ENCODE results near the gene VMP1.
"Not testable (repeated sequence)": the region's sequence is repeated elsewhere in the genome, so short reads cannot be mapped to it uniquely, and the experiment has no call there.

Gene VMP1

GRCh38 chr17:59853168-59853918 is 145.9 kb downstream of the VMP1 start:
- H3K4me3 ChIP-seq (ENCODE audit: low read depth in 1 of 2, low read length in 2 of 2): no peak overlapping the region
- no peaks in the 10 kb centered on the region for H3K36me3 ChIP-seq (ENCODE audit: control insufficient read depth in 1 of 2, insufficient read depth in 2 of 2, low read length in 2 of 2)
- no peaks in the 10 kb centered on the region for H3K9me3 ChIP-seq (ENCODE audit: control insufficient read depth in 1 of 2, low read length in 2 of 2)
- H3K4me1 ChIP-seq (ENCODE audit: control insufficient read depth in 1 of 2, insufficient read depth in 2 of 2, low read length in 2 of 2): peaks cover 0 to 5% of the 10 kb centered on the region in 2 donors
- peak overlapping the region; percentile 57 for H3K27ac ChIP-seq (ENCODE audit: low read length)
- no peaks in the 10 kb centered on the region for H3K27me3 ChIP-seq (ENCODE audit: low read depth, low read length)

- H3K36me3 ChIP-seq (ENCODE audit: control insufficient read depth in 1 of 2, insufficient read depth in 2 of 2, low read length in 2 of 2); H3K9me3 ChIP-seq (ENCODE audit: control insufficient read depth in 1 of 2, low read length in 2 of 2); H3K27me3 ChIP-seq (ENCODE audit: low read depth, low read length); H3K4me1 ChIP-seq (ENCODE audit: control insufficient read depth in 1 of 2, insufficient read depth in 2 of 2, low read length in 2 of 2); H3K4me3 ChIP-seq (ENCODE audit: low read depth in 1 of 2, low read length in 2 of 2): not testable (repeated sequence)
- H3K27ac ChIP-seq (ENCODE audit: low read length): peak overlapping the region; percentile 57
Measured at GRCh38 chr17:59853919-59854729, 146.7 kb downstream of the VMP1 start.

- H3K27me3 ChIP-seq (ENCODE audit: low read depth, low read length): no peaks in the 10 kb centered on the region
- no peaks in the 10 kb centered on the region for H3K9me3 ChIP-seq (ENCODE audit: control insufficient read depth in 1 of 2, low read length in 2 of 2)
- H3K36me3 ChIP-seq (ENCODE audit: control insufficient read depth in 1 of 2, insufficient read depth in 2 of 2, low read length in 2 of 2): peaks cover 0 to 8% of the 10 kb centered on the region in 2 donors
- H3K4me3 ChIP-seq (ENCODE audit: low read depth in 1 of 2, low read length in 2 of 2): no peak overlapping the region
- H3K27ac ChIP-seq (ENCODE audit: low read length): no peak overlapping the region
- H3K4me1 ChIP-seq (ENCODE audit: control insufficient read depth in 1 of 2, insufficient read depth in 2 of 2, low read length in 2 of 2): peaks cover 0 to under 1% of the 10 kb centered on the region in 2 donors
Measured at GRCh38 chr17:59856859-59857794, 149.7 kb downstream of the VMP1 start.

GRCh38 chr17:59858167-59858816 is 150.8 kb downstream of the VMP1 start:
- no peak overlapping the region for H3K4me3 ChIP-seq (ENCODE audit: low read depth in 1 of 2, low read length in 2 of 2)
- no peak overlapping the region for H3K27ac ChIP-seq (ENCODE audit: low read length)
- peaks cover 3 to 12% of the 10 kb centered on the region in 2 donors for H3K36me3 ChIP-seq (ENCODE audit: control insufficient read depth in 1 of 2, insufficient read depth in 2 of 2, low read length in 2 of 2)
- no peaks in the 10 kb centered on the region for H3K27me3 ChIP-seq (ENCODE audit: low read depth, low read length)
- no peaks in the 10 kb centered on the region for H3K4me1 ChIP-seq (ENCODE audit: control insufficient read depth in 1 of 2, insufficient read depth in 2 of 2, low read length in 2 of 2)
- H3K9me3 ChIP-seq (ENCODE audit: control insufficient read depth in 1 of 2, low read length in 2 of 2): no peaks in the 10 kb centered on the region

- Histone ChIP-seq H3K4me1 (ENCODE audit: control insufficient read depth in 1 of 2, insufficient read depth in 2 of 2, low read length in 2 of 2) (no peaks in the 10 kb centered on the region), H3K4me3 (ENCODE audit: low read depth in 1 of 2, low read length in 2 of 2) (no peak overlapping the region), H3K27me3 (ENCODE audit: low read depth, low read length) (no peaks in the 10 kb centered on the region), H3K27ac (ENCODE audit: low read length) (no peak overlapping the region), H3K36me3 (ENCODE audit: control insufficient read depth in 1 of 2, insufficient read depth in 2 of 2, low read length in 2 of 2) (peaks cover 3 to 17% of the 10 kb centered on the region in 2 donors), H3K9me3 (ENCODE audit: control insufficient read depth in 1 of 2, low read length in 2 of 2) (no peaks in the 10 kb centered on the region)
Measured at GRCh38 chr17:59858932-59859331, 151.5 kb downstream of the VMP1 start.

GRCh38 chr17:59859444-59860025 is 152.1 kb downstream of the VMP1 start:
- Histone ChIP-seq H3K27me3 (ENCODE audit: low read depth, low read length) (no peaks in the 10 kb centered on the region), H3K27ac (ENCODE audit: low read length) (no peak overlapping the region), H3K36me3 (ENCODE audit: control insufficient read depth in 1 of 2, insufficient read depth in 2 of 2, low read length in 2 of 2) (peaks cover 3 to 17% of the 10 kb centered on the region in 2 donors), H3K4me3 (ENCODE audit: low read depth in 1 of 2, low read length in 2 of 2) (no peak overlapping the region), H3K4me1 (ENCODE audit: control insufficient read depth in 1 of 2, insufficient read depth in 2 of 2, low read length in 2 of 2) (no peaks in the 10 kb centered on the region), H3K9me3 (ENCODE audit: control insufficient read depth in 1 of 2, low read length in 2 of 2) (no peaks in the 10 kb centered on the region)

- Histone ChIP-seq H3K4me1 (ENCODE audit: control insufficient read depth in 1 of 2, insufficient read depth in 2 of 2, low read length in 2 of 2) (no peaks in the 10 kb centered on the region), H3K27me3 (ENCODE audit: low read depth, low read length) (no peaks in the 10 kb centered on the region), H3K4me3 (ENCODE audit: low read depth in 1 of 2, low read length in 2 of 2) (no peak overlapping the region), H3K9me3 (ENCODE audit: control insufficient read depth in 1 of 2, low read length in 2 of 2) (no peaks in the 10 kb centered on the region), H3K36me3 (ENCODE audit: control insufficient read depth in 1 of 2, insufficient read depth in 2 of 2, low read length in 2 of 2) (peaks cover 3 to 17% of the 10 kb centered on the region in 2 donors), H3K27ac (ENCODE audit: low read length) (no peak overlapping the region)
Measured at GRCh38 chr17:59863616-59864015, 156.2 kb downstream of the VMP1 start.

- Histone ChIP-seq H3K9me3 (ENCODE audit: control insufficient read depth in 1 of 2, low read length in 2 of 2) (no peaks in the 10 kb centered on the region), H3K27ac (ENCODE audit: low read length) (no peak overlapping the region), H3K4me1 (ENCODE audit: control insufficient read depth in 1 of 2, insufficient read depth in 2 of 2, low read length in 2 of 2) (no peaks in the 10 kb centered on the region), H3K36me3 (ENCODE audit: control insufficient read depth in 1 of 2, insufficient read depth in 2 of 2, low read length in 2 of 2) (peaks cover 0 to 9% of the 10 kb centered on the region in 2 donors), H3K27me3 (ENCODE audit: low read depth, low read length) (no peaks in the 10 kb centered on the region), H3K4me3 (ENCODE audit: low read depth in 1 of 2, low read length in 2 of 2) (no peak overlapping the region)
Measured at GRCh38 chr17:59869941-59870218, 162.4 kb downstream of the VMP1 start.

- Histone ChIP-seq H3K27me3 (ENCODE audit: low read depth, low read length) (no peaks in the 10 kb centered on the region), H3K27ac (ENCODE audit: low read length) (no peak overlapping the region), H3K4me1 (ENCODE audit: control insufficient read depth in 1 of 2, insufficient read depth in 2 of 2, low read length in 2 of 2) (no peaks in the 10 kb centered on the region), H3K4me3 (ENCODE audit: low read depth in 1 of 2, low read length in 2 of 2) (no peak overlapping the region), H3K36me3 (ENCODE audit: control insufficient read depth in 1 of 2, insufficient read depth in 2 of 2, low read length in 2 of 2) (peaks cover 0 to 9% of the 10 kb centered on the region in 2 donors), H3K9me3 (ENCODE audit: control insufficient read depth in 1 of 2, low read length in 2 of 2) (no peaks in the 10 kb centered on the region)
Measured at GRCh38 chr17:59870482-59870881, 163.0 kb downstream of the VMP1 start.

- H3K27me3 ChIP-seq (ENCODE audit: low read depth, low read length): no peaks in the 10 kb centered on the region
- H3K4me3 ChIP-seq (ENCODE audit: low read depth in 1 of 2, low read length in 2 of 2): no peak overlapping the region
- no peaks in the 10 kb centered on the region for H3K9me3 ChIP-seq (ENCODE audit: control insufficient read depth in 1 of 2, low read length in 2 of 2)
- peaks cover 3 to 17% of the 10 kb centered on the region in 2 donors for H3K36me3 ChIP-seq (ENCODE audit: control insufficient read depth in 1 of 2, insufficient read depth in 2 of 2, low read length in 2 of 2)
- no peak overlapping the region for H3K27ac ChIP-seq (ENCODE audit: low read length)
- no peaks in the 10 kb centered on the region for H3K4me1 ChIP-seq (ENCODE audit: control insufficient read depth in 1 of 2, insufficient read depth in 2 of 2, low read length in 2 of 2)
Measured at GRCh38 chr17:59872351-59872750, 164.9 kb downstream of the VMP1 start.
